NCI-H1417 (cell line): ENCODE results near the gene DIAPH2.
"Not testable (repeated sequence)": the region's sequence is repeated elsewhere in the genome, so short reads cannot be mapped to it uniquely, and the experiment has no call there.

Experiments used
- DNase-seq, 3 experiments: peaks; one replicate each; lab custom pipeline; 2025; lab: John Stamatoyannopoulos, UW

Gene DIAPH2

DNA sequence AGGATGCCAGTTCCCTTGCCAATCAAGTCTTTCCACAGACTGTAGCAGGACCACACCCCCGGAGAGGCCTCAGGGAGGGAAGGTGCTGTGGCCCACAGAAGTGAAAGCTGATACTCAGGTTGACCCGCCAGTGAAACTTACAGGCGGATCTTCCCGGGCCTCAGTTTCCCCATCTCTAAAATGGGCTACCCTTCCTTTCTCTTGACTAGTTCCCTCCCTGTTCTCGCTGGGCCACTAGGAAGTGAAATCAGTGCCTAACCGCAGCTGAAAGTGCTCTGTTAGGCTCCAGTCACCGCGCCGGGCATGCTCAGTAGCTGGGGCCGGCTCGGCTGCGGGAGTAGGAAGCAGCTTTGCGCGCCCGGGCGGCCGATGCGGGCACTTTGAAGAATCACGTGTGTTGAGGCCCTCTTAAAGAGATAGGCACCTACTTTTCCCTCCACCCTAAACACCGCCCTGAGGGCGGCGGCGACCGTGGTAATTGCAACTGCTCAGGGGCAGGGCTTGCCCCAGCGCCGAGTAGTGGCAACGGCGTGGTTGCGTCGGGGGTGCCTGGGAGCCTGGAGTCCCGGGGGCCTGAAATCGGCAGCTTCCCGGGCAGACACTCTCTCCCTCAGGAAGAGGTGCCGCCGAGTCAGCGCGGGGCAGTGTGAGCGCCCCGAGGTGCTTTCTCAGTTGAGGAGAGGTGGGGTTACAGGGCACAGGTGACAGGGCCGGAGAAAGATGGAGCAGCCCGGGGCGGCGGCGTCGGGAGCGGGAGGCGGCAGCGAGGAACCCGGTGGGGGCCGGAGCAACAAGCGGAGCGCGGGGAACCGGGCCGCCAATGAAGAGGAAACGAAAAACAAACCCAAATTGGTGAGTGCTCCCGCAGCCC is at the start of gene DIAPH2:
Gene DIAPH2, plus strand, starts transcription at position 504 of the 871 bp plus-strand sequence.
- DNase-seq = peak in 2 of 3 experiments; percentile 85 to 89

DNA sequence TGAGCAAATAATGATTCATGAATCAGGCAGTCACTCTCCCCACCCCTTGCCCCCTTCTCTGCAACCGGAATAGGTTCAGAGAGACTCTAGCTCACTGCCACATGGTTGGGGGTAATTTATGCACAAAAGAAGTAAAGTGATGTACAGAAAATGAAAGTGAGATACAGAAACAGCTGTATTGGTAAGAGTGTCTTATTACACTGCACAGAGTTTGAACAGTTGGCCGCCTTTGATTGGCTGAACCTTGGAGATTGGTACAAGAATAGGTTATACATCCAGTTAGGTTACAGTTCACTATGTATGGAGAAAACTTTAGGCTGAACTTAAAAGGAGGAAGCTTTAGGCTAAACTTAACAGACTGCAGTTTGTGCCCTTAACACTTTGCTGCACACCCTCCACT is 34.6 kb upstream of the DIAPH2 start:
- no peak for DNase-seq

- no peak for DNase-seq
Observed at GRCh38 chrX:96655947-96656623, 28.6 kb upstream of the DIAPH2 start.

DNA sequence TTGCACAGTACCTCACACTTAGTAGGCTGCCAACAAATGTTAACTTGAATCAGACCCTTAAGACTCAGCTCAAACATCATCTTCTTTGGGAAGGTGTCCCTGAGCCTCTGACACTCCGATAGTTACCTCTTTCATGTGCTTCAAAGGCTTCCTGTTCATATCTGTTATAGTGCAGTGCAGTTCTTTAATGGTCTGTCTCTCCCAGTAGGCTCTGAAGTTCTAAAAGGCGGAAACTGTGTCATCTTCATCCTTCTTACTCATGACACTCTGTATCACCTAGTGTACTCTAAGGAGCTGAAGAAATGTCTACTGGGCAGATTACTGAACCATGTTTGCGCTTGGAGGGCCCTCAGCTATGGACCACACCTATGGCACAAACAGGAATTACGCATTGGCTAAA is 2.1 kb upstream of the DIAPH2 start:
- DNase-seq = no peak

- no peak for DNase-seq
Observed at GRCh38 chrX:96683997-96684338, 674 bp upstream of the DIAPH2 start.

DNA sequence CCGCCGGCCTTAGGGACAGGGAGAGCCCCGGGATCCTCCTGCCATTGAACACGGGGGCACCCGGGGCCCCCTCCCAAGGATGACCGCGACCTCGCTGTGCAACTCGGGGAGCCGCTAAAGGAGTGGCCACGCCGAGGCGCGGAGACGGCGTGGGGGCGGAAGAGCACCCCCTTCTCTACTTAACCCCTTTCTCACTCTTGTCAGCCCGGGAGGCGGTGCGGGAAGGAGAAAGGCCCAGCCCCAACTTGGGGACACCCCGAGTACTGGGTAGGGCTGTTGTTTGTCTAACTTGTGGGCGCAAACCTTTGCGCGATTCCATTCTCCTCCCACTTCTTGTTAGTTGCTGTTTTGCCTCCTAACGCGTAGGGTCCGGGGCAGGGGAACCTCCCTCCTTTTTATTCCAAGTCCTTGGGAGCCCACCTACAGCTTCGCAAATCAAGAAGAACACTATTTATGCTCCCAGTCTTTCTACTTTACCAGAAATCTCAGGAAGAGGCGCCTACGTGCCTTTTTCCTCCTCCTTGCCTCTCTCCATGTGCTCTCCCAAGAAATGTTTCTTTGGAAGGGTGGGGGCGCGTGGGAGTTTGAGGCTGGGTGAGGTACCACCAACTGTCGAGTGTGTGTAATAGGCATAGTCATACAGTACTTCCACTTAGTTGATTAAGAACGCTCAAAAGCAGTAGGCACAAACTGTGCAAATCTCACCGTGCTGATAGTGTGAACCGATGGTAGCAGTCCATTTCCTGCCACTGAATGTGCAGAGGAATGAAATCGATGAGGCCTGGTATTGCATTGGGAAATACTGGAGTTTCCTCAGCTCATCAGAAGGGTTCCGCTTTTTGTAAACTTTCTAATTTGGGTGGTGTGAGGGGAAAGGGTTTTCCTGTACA is 813 bp downstream of the DIAPH2 start:
- DNase-seq = peak in 2 of 3 experiments; percentile 64 to 65

GRCh38 chrX:96687776-96688175 is 3.1 kb downstream of the DIAPH2 start:
- DNase-seq = no peak

GRCh38 chrX:96688789-96689188 is 4.1 kb downstream of the DIAPH2 start:
- no peak for DNase-seq

GRCh38 chrX:96689991-96690390 is 5.3 kb downstream of the DIAPH2 start:
- DNase-seq = no peak

GRCh38 chrX:96692454-96692853 is 7.8 kb downstream of the DIAPH2 start:
- DNase-seq = no peak

DNA sequence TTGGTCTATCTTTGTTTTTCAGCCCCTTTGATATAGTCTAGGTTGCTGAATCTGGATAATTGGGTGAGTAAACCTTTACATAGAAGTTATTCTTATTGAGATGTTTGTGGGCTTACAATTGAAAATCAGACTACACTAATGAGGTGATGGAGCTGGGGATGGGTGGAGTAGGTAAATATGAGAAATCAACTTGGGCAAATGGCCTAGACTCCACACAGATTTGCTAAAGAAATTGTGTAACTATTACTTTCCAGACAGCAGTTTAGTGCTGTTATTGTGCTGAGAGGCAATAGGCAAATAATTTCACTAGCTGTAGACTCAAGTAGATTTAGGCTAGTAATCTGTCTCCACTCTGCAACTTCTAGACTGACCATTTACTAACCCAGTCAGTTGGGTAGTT is 8.2 kb downstream of the DIAPH2 start:
- DNase-seq = no peak

- no peak for DNase-seq
Observed at GRCh38 chrX:96693407-96693806, 8.8 kb downstream of the DIAPH2 start.

- DNase-seq = no peak
Observed at GRCh38 chrX:96696462-96696861, 11.8 kb downstream of the DIAPH2 start.

DNA sequence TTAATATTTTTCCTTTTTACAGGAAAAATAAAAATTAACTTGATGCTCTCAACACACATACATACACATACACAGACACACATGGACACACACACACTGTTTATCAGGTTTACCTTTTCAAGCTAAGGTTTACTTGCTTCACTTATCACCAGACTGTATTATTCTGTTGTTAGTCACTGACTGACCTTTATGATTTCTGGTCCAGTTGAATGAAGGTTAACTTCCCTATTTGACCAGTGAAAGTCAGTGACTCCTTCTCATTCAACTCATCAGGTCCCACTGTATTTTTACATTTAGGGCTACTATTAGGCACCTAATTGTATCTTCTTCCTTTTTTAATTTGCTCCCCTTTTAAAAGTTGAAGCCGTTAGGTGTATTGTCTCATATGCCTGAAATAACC is 16.0 kb downstream of the DIAPH2 start:
- no peak for DNase-seq

DNA sequence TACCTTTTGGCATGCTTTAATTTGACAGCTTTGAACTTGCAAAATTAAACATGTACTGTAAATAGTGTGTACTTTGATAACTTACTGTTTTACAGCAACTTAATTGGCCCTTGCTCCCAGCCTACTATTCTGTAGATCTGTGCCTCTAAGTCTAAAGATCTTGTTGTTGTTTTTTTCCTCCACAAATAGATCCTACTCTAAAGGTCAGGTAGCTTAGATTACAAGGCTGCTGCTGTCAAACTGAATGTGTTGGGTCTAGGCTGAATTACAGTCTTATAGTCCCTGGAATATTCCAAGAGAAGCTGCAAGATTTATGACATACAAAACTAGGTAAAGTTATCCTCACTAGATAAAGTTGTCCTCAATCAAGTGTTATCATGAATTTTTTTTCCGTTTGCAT is 18.7 kb downstream of the DIAPH2 start:
- DNase-seq = no peak

DNA sequence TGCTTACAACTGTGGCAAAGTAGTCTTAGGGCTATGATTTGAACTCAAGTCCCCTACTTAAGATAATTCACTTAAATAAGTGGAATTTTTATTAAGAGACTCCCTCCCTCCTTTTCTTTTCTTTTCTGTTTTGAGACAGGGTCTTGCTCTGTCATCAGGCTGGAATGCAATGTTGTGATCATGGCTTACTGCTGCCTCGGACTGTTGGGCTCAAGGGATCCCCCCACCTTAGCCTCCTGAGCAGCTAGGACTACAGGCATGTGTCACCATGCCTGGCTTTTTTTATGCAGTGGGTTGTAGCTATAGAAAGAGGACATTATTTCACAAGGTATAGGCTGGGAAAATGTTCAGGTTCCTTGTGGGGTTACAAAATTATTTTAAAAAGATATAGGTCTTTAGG is 19.2 kb downstream of the DIAPH2 start:
- DNase-seq = no peak

DNA sequence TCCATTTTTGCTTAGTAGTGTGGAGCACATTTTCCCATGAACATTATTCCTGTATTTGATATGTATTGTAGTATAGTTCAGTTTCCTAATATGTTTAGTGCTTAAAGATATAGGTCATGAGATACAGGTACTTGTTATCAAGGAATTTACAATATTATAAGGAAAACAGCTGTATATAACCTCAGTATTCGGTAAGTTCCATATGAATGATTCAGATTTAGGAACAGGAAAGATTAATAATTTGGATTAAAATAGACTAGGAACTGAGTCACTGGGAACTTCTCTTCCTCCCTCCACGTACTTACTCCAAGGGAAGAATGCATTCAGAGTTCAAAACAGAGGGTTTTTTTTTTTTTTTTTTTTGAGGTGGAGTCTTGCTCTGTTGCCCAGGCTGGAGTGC is 20.0 kb downstream of the DIAPH2 start:
- DNase-seq = no peak

DNA sequence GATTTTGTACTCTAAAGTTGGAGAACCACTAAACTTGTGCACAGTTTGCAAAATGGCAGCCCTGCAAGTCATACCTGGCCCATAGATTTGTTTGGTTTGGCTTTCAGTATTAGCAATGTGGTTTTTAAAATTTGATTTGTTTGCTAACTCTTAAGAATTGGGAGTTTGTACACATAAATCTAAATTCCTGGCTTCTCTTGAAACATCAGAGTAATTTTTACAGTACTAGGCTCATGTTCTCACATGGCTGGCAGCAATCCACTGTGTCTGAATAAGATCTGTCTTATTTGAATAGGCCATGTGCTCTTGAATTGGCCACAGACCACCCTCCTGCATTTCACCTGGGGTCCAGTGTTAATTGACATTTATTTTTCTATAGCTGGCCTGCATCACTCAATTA is 21.3 kb downstream of the DIAPH2 start:
- DNase-seq = no peak

- no peak for DNase-seq
Observed at GRCh38 chrX:96707804-96708203, 23.2 kb downstream of the DIAPH2 start.

GRCh38 chrX:96710031-96710430 is 25.4 kb downstream of the DIAPH2 start:
- no peak for DNase-seq

- no peak for DNase-seq
Observed at GRCh38 chrX:96713303-96713702, 28.7 kb downstream of the DIAPH2 start.

DNA sequence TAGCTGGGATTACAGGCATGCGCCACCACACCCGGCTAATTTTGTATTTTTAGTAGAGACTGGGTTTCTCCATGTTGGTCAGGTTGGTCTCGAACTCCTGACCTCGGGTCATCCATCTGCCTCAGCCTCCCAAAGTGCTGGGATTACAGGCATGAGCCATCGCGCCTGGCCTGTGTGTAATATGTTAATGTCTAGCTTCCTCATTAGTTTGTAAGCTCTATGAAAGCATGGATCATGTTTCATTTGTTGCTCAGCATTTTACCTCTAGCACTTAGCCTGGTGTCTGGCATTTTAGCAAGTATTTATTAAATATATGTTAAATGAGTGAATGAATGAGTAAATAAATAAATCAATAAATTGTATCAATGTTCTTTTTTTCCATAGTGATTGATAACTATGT is 29.8 kb downstream of the DIAPH2 start:
- DNase-seq = not testable (repeated sequence)

DNA sequence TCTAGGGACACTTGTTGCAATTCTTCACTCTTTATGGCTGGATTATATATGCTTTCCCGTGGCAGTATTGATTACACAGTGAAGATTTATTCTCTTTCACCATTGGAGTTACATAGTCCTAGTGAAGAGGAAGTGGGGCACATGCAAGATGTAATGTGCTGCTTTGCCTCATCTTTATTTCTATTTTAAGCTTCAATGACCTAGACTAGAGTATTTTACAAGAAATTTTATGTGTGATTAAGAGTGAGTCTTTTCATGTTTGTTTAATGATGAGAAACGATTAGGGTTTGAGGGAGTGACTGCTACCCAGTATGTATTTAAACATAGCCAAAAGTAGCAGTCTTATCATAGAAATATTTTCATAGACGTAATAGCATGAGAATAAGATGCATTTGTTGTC is 30.8 kb downstream of the DIAPH2 start:
- no peak for DNase-seq
